Neural cell (in vitro differentiated cells): Measurements from ENCODE around the gene CSF1.

Source experiments
- CTCF ChIP-seq: fragments of 450-650 bp; IDR thresholded peaks from 2 replicates; pipeline ENCODE4 v1.5.1; 2014; ENCODE audit warnings: antibody characterized with exemption, mild to moderate bottlenecking, moderate library complexity; ENCODE audit not compliant: poor library complexity, severe bottlenecking
- EP300 ChIP-seq: fragments of 450-650 bp; conservative IDR thresholded peaks from 2 replicates; pipeline ENCODE4 v1.6.1; 2014; ENCODE audit warnings: antibody characterized with exemption, mild to moderate bottlenecking, moderate library complexity; ENCODE audit not compliant: poor library complexity, severe bottlenecking
- EZH2 ChIP-seq: fragments of 200-600, 300-800 bp; shearing (Covaris generic), sonication (generic); IDR thresholded peaks from 2 replicates; pipeline ENCODE4 v1.6.1; 2014; ENCODE audit warnings: antibody characterized with exemption, low read length, borderline replicate concordance, mild to moderate bottlenecking; ENCODE audit not compliant: insufficient read depth, poor library complexity, severe bottlenecking
- POLR2AphosphoS5 ChIP-seq: IDR thresholded peaks from 2 replicates; pipeline ENCODE4 v1.6.1; 2012
- RAD21 ChIP-seq: fragments of 450-650 bp; conservative IDR thresholded peaks from 2 replicates; pipeline ENCODE4 v1.6.1; 2014; ENCODE audit warnings: antibody characterized with exemption, mild to moderate bottlenecking, moderate library complexity
- TAF1 ChIP-seq: IDR thresholded peaks from 2 replicates; pipeline ENCODE4 v1.6.1; 2012; ENCODE audit warnings: low read depth
- TF ChIP-seq, protein P1 (sequence below): IDR thresholded peaks from 2 replicates; pipeline ENCODE4 v1.6.1; 2012; ENCODE audit warnings: borderline replicate concordance

DNA sequence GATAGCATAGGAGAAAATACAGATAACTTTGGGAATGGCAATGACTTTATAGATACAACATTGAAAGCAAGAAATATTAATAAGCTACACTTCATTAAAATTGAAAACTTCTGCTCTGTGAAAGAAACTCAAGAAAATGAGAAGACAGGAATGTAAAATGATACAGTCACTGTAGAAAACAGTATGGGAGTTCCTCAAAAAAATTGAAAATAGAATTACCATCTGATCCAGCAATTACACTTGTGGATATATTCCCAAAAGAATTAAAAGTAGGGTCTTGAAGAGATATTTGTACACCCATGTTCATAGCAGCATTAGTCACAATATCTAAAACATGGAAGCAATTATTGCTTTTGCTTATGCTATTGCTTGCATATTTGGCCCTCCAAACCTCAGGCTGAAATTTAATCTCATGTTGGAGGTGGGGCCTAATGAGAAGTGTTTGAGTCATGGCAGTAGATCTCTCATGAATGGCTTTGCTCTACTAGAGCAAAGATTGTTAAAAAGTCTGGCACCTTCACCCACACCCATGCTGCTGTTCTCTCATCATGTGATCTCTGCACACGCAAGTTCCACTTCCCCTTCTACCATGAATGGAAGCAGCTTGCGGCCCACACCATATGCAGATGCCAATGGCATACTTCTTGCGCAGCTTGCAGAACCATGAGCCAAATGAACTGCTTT lies 58.6 kb downstream of the CSF1 start:
- no peak for TF ChIP-seq POLR2AphosphoS5
- TF ChIP-seq CTCF, result no peak
- no peak for TF ChIP-seq EP300
- no peak for TF ChIP-seq RAD21
- no peak for TF ChIP-seq TAF1
- TF ChIP-seq, protein P1, sequence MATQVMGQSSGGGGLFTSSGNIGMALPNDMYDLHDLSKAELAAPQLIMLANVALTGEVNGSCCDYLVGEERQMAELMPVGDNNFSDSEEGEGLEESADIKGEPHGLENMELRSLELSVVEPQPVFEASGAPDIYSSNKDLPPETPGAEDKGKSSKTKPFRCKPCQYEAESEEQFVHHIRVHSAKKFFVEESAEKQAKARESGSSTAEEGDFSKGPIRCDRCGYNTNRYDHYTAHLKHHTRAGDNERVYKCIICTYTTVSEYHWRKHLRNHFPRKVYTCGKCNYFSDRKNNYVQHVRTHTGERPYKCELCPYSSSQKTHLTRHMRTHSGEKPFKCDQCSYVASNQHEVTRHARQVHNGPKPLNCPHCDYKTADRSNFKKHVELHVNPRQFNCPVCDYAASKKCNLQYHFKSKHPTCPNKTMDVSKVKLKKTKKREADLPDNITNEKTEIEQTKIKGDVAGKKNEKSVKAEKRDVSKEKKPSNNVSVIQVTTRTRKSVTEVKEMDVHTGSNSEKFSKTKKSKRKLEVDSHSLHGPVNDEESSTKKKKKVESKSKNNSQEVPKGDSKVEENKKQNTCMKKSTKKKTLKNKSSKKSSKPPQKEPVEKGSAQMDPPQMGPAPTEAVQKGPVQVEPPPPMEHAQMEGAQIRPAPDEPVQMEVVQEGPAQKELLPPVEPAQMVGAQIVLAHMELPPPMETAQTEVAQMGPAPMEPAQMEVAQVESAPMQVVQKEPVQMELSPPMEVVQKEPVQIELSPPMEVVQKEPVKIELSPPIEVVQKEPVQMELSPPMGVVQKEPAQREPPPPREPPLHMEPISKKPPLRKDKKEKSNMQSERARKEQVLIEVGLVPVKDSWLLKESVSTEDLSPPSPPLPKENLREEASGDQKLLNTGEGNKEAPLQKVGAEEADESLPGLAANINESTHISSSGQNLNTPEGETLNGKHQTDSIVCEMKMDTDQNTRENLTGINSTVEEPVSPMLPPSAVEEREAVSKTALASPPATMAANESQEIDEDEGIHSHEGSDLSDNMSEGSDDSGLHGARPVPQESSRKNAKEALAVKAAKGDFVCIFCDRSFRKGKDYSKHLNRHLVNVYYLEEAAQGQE, result no peak
- no peak for TF ChIP-seq EZH2
